Upper lobe of left lung (tissue), 4 donors: ENCODE data around the gene WDR17.

Source experiments
- CTCF ChIP-seq, 6 experiments: fragments of 450-650 bp in 4 of 6; fragments of 200-600 bp in 2 of 6; sonication (generic) in 2 of 6; IDR thresholded peaks; one replicate each; pipeline ENCODE4 v1.5.1; 2016 to 2019; ENCODE audit warnings: antibody characterized with exemption in 6 of 6
- POLR2AphosphoS5 ChIP-seq, 2 donors: sonication (generic); formaldehyde crosslinking; IDR thresholded peaks; one replicate each; pipeline ENCODE4 v1.5.1; 2017; ENCODE audit warnings: antibody characterized with exemption in 2 of 2

DNA sequence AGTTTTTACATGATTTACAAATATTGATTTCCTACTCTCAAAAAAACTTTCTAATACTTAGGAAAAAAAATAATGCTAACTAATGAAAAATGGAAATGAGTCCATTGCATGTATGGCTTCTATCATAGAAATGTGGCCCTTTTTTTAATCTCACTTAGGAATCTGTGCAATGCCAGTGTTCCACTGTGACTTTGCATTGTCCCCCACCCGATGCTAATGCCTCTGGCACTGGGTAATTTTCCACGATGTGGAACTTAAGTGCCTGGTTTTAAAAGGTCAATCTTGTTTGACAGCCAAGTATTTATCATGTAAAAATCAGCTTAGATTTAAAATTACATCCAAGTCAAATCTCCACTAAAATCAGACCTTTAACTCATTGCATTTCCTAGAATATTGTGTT, 76.6 kb downstream of the WDR17 start:
- TF ChIP-seq CTCF (IDR thresholded peaks at IDR 0.05) (no peak), POLR2AphosphoS5 (IDR thresholded peaks at IDR 0.05) (no peak)
